GM12873 (cell line): ENCODE data around the gene SEC24B.

ENCODE experiments used
- CTCF ChIP-seq: IDR thresholded peaks from 2 replicates; pipeline ENCODE4 v1.5.1; 2012; ENCODE audit warnings: low read depth, mild to moderate bottlenecking, moderate library complexity, low read length, control low read depth; ENCODE audit not compliant: insufficient read depth; ENCODE audit errors: missing control alignments

The SEC24B gene

GRCh38 chr4:109554971-109555370, 121.4 kb downstream of the SEC24B start:
- TF ChIP-seq CTCF, result no peak

GRCh38 chr4:109557433-109557832, 123.8 kb downstream of the SEC24B start:
- TF ChIP-seq CTCF, result no peak

- TF ChIP-seq CTCF, result no peak
Observed at GRCh38 chr4:109559625-109559982, 126.0 kb downstream of the SEC24B start.

GRCh38 chr4:109559983-109560686, 126.5 kb downstream of the SEC24B start, which contains the start of gene MCUB:
Gene MCUB, plus strand, starts transcription at chr4:109560246. Its CDS starts 92 bp downstream, at chr4:109560338.
- peak; percentile 11 for TF ChIP-seq CTCF

- no peak for TF ChIP-seq CTCF
Observed at GRCh38 chr4:109560687-109561461, 127.3 kb downstream of the SEC24B start.

GRCh38 chr4:109562457-109563239, 129.0 kb downstream of the SEC24B start:
- TF ChIP-seq CTCF, result no peak

- TF ChIP-seq CTCF, result no peak
Observed at GRCh38 chr4:109571494-109571893, 137.9 kb downstream of the SEC24B start.
